Effector memory CD4-positive, alpha-beta T cell (primary cell): ENCODE results near the gene MAOB.

ENCODE experiments used
- DNase-seq, 3 donors: peaks; one replicate each; pipeline ENCODE4 v3.0.0-alpha.2; 2020
- H3K27ac ChIP-seq: 2 replicates; pipeline ENCODE4 v1.7.0; 2013; ENCODE audit warnings: mild to moderate bottlenecking, low read length, moderate library complexity; ENCODE audit not compliant: insufficient read depth, poor library complexity, severe bottlenecking
- H3K27me3 ChIP-seq: replicated peaks from 2 replicates; pipeline ENCODE4 v1.7.0; 2013; ENCODE audit warnings: mild to moderate bottlenecking, low read length; ENCODE audit not compliant: insufficient read depth, control insufficient read depth, poor library complexity, severe bottlenecking
- H3K36me3 ChIP-seq: 2 replicates; pipeline ENCODE4 v1.7.0; 2013; ENCODE audit warnings: mild to moderate bottlenecking, low read length, moderate library complexity; ENCODE audit not compliant: control insufficient read depth, insufficient read depth
- H3K4me1 ChIP-seq: 2 replicates; pipeline ENCODE4 v1.7.0; 2013; ENCODE audit warnings: low read length, mild to moderate bottlenecking; ENCODE audit not compliant: control insufficient read depth, insufficient read depth, poor library complexity, severe bottlenecking
- H3K4me3 ChIP-seq: 2 replicates; pipeline ENCODE4 v1.7.0; 2013; ENCODE audit warnings: low read length, low read depth, mild to moderate bottlenecking; ENCODE audit not compliant: insufficient read depth, poor library complexity, severe bottlenecking
- H3K9me3 ChIP-seq: 2 replicates; pipeline ENCODE4 v1.7.0; 2013; ENCODE audit warnings: mild to moderate bottlenecking, low read length, moderate library complexity; ENCODE audit not compliant: control insufficient read depth

Gene MAOB

DNA sequence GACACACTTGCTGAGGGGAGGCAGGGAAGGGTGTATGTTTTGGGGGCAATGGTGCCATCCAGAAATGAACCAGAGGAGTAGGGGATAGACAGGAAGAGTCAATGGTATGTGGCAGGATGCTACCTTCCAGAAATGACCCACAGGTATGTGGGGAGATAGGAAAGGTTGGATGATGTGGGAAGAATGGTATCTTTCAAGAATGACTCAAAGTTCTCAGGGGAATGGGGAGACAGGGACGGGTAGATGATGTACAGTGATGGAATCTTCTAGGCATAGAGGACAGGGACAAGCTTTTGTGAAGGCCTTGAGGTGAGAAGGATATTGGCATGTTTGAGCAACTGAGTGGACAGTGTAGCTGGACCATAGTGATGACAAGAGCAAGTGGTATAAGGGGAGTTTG is 161.3 kb downstream of the MAOB start:
- Histone ChIP-seq H3K27me3 (no peaks in the 10 kb centered on the region), H3K4me1 (no peaks in the 10 kb centered on the region), H3K9me3 (no peaks in the 10 kb centered on the region), H3K36me3 (no peaks in the 10 kb centered on the region), H3K4me3 (no peak overlapping the region), H3K27ac (no peak overlapping the region)
- no peak for DNase-seq

DNA sequence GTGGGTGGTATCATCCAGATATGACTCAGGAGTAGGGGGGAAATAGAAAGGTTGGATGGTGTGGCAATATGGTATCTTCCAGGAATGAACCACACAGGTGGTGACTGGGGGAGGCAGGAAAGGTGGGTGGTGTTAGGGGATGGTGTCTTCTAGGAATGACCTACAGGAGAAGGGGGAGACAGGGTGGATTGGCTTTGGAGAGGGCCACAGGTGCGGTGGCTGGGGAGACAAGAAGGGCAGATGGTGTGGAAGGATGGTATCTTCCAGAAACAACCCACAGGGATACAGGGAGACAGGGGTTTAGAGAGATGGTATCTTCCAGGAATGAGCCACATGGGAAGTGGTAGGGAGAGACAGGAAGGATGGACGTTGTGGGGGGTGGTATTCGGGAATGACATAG is 162.2 kb downstream of the MAOB start:
- no peaks in the 10 kb centered on the region for H3K27me3 ChIP-seq
- H3K4me1 ChIP-seq, result no peaks in the 10 kb centered on the region
- DNase-seq, result no peak
- no peak overlapping the region for H3K4me3 ChIP-seq
- H3K36me3 ChIP-seq, result no peaks in the 10 kb centered on the region
- no peaks in the 10 kb centered on the region for H3K9me3 ChIP-seq
- H3K27ac ChIP-seq, result no peak overlapping the region

DNA sequence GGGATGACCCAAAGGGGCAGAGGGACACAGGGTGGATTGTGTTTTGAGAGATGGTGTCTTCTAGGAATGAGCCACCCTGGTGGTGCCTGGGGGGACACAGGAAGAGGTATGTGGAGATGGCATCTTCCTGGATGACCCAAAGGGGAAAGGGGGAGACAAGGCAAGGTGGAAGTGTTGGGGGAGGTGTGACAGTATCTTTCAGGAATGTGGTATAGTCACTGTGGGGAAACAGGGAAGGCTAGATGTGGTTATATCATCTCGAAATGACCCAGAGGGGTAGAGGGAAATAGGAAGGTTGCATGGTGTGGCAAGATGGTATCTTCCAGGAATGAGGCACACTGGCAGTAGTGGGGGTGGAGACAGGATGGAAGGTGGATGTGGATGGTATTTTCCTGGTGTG is 163.3 kb downstream of the MAOB start:
- no peak overlapping the region for H3K27ac ChIP-seq
- no peaks in the 10 kb centered on the region for H3K4me1 ChIP-seq
- DNase-seq, result no peak

DNA sequence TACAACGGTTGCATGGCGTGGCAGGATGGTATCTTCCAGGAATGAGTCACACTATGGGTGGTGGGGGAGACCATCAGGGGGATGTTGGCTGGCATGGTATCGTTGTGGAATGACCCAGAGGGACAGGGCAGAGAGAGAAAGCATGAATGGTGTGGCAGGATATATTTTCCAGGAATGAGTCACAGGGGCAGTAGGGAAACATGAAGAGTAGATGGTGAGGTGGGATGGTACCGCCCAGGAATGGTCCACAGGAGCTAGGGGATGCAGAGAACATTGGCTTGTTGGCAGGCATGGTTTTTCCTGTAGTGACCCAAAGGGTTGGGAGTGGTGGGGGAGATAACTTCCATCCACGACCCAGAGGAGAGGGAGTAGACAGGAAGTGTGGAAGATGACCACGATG is 163.7 kb downstream of the MAOB start:
- Histone ChIP-seq H3K36me3 (no peaks in the 10 kb centered on the region), H3K9me3 (no peaks in the 10 kb centered on the region), H3K4me1 (no peaks in the 10 kb centered on the region), H3K27ac (no peak overlapping the region), H3K27me3 (no peaks in the 10 kb centered on the region), H3K4me3 (no peak overlapping the region)
- DNase-seq, result no peak

More for the DNA sequence above, 163.3 kb downstream of the MAOB start:
- no peaks in the 10 kb centered on the region for H3K9me3 ChIP-seq
- no peak overlapping the region for H3K4me3 ChIP-seq
- no peaks in the 10 kb centered on the region for H3K36me3 ChIP-seq
- no peaks in the 10 kb centered on the region for H3K27me3 ChIP-seq

GRCh38 chrX:43718081-43718480 is 164.2 kb downstream of the MAOB start:
- Histone ChIP-seq H3K36me3 (no peaks in the 10 kb centered on the region), H3K9me3 (no peaks in the 10 kb centered on the region), H3K27me3 (no peaks in the 10 kb centered on the region), H3K27ac (no peak overlapping the region), H3K4me3 (no peak overlapping the region), H3K4me1 (no peaks in the 10 kb centered on the region)
- no peak for DNase-seq

DNA sequence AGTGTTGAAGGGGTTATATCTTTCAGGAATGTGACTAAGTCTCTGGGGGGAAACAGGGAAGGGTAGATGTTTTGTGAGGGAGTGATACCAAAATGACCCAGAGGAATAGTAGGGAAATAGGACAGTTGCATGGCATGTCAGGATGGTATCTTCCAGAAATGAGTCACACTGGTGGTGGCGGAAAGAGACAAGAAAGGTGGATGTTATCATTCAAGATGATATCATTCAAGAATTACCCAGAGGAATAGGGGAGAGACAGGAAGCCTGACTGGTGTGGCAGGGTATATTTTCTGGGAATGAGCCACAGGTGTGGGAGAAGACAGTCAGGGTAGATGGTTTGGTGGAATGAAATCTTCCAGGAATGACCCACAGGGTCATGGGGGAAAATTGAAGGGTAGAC is 165.1 kb downstream of the MAOB start:
- Histone ChIP-seq H3K9me3 (no peaks in the 10 kb centered on the region), H3K27me3 (no peaks in the 10 kb centered on the region), H3K4me3 (no peak overlapping the region), H3K36me3 (no peaks in the 10 kb centered on the region), H3K4me1 (no peaks in the 10 kb centered on the region), H3K27ac (no peak overlapping the region)
- DNase-seq, result no peak

GRCh38 chrX:43716696-43717095 is 165.6 kb downstream of the MAOB start:
- H3K27ac ChIP-seq, result no peak overlapping the region
- DNase-seq, result no peak
- H3K4me3 ChIP-seq, result no peak overlapping the region
- H3K36me3 ChIP-seq, result no peaks in the 10 kb centered on the region
- H3K9me3 ChIP-seq, result no peaks in the 10 kb centered on the region
- H3K4me1 ChIP-seq, result no peaks in the 10 kb centered on the region
- H3K27me3 ChIP-seq, result no peaks in the 10 kb centered on the region
